GM10248 (cell line): ENCODE data around the gene UNCX.
"Not testable (repeated sequence)": the region's sequence is repeated elsewhere in the genome, so short reads cannot be mapped to it uniquely, and the experiment has no call there.

ENCODE experiments used
- CTCF ChIA-PET: fragments of 300-600 bp; sonication (Branson Sonifier 250); formaldehyde crosslinking; extraction: SDS; loops from one replicate; lab custom pipeline; 2021; ENCODE audit warnings: antibody characterized with exemption; lab: Yijun Ruan, JAX
- POLR2A ChIA-PET: fragments of 350-650 bp; sonication (Branson Sonifier 250); formaldehyde crosslinking; extraction: SDS; loops from one replicate; lab custom pipeline; 2020; ENCODE audit warnings: antibody characterized with exemption; lab: Yijun Ruan, JAX
- DNase-seq: peaks from one replicate; pipeline ENCODE4 v3.0.0; 2012; ENCODE audit errors: extremely low spot score
- CTCF ChIP-seq: IDR thresholded peaks from 2 replicates; pipeline ENCODE4 v1.5.1; 2012; ENCODE audit warnings: mild to moderate bottlenecking, low read depth; ENCODE audit errors: extremely low read depth, missing control alignments, control extremely low read depth

Gene UNCX

GRCh38 chr7:1256621-1257020 lies 23.9 kb downstream of the UNCX start:
- POLR2A ChIA-PET: no interaction called here
- no peak for TF ChIP-seq CTCF
- CTCF ChIA-PET: no interaction called here
- no peak for DNase-seq

- ChIA-PET CTCF (no interaction called here), POLR2A (no interaction called here)
- TF ChIP-seq CTCF: no peak
- DNase-seq: no peak
Measured at GRCh38 chr7:1257221-1257620, 24.5 kb downstream of the UNCX start.

- CTCF ChIA-PET: no interaction called here
- no peak for DNase-seq
- TF ChIP-seq CTCF: no peak
- POLR2A ChIA-PET: no interaction called here
Measured at GRCh38 chr7:1257863-1258262, 25.2 kb downstream of the UNCX start.

- DNase-seq: no peak
- ChIA-PET POLR2A (no interaction called here), CTCF (no interaction called here)
- TF ChIP-seq CTCF: no peak
Measured at GRCh38 chr7:1259621-1260243, 27.1 kb downstream of the UNCX start.

- TF ChIP-seq CTCF: no peak
- ChIA-PET CTCF (no interaction called here), POLR2A (no interaction called here)
- DNase-seq: no peak
Measured at GRCh38 chr7:1260244-1260635, 27.6 kb downstream of the UNCX start.

GRCh38 chr7:1261036-1261435 lies 28.4 kb downstream of the UNCX start:
- POLR2A ChIA-PET, DNase-seq, CTCF ChIA-PET: not testable (repeated sequence)

- ChIA-PET CTCF (no interaction called here), POLR2A (no interaction called here)
- TF ChIP-seq CTCF: no peak
- no peak for DNase-seq
Measured at GRCh38 chr7:1262441-1262840, 29.8 kb downstream of the UNCX start.
